Measurements from ENCODE around the gene RGL4.

Gene RGL4

GRCh38 chr22:23743303-23743705 lies 52.5 kb downstream of the RGL4 start:
- DNase-seq (ENCODE audit: low read depth in 3 of 3) = no peak

- DNase-seq (ENCODE audit: low read depth in 3 of 3) = no peak
Observed at GRCh38 chr22:23744001-23744400, 53.2 kb downstream of the RGL4 start.

DNA sequence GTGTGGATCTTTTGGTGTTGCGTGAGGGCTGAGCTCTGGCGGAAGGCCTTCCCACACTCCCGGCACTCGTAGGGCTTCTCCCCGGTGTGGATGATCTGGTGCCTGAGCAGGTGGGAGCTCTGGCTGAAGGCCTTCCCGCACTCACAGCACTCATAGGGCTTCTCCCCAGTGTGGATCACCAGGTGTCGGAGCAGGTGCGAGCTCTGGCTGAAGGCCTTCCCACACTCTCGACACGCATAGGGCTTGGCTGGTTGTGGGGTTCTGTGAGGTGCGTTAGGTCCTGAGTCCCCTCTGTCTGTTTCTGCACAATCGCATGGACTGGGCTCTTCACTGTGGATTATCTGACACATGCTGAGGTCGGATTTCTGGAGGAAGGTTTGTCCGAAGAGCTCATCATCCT lies 53.7 kb downstream of the RGL4 start:
- no peak for DNase-seq (ENCODE audit: low read depth in 3 of 3)

DNA sequence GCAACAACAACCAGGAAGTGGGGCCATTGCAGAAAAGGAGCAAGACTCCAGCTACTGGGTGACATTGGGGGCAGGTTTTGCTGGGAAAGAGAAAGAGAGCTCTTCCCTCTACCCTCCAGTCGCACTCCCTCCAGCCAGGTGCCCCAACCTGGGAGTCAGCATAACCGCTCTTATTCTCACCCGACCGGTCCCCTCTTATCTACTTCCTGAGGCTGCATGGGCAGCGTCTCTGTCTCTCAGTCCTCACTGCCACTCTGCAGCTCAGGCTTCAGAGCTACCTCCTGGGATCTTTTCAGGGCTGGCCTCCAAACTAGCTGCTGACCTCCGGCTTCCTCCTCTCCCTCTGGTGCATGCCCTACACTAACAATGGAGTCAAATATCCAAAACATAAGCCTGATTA lies 55.0 kb downstream of the RGL4 start:
- DNase-seq (ENCODE audit: low read depth in 3 of 3) = no peak
